H1 (cell line): ENCODE data around the gene SOS1. TPM values are rescaled to one million over a fixed set of nuclear protein-coding genes. Genes with fewer than 3 reads are reported as not detected.

Source experiments
- CTCF ChIA-PET: fragments of 300-600 bp; sonication (Branson Sonifier 250); formaldehyde crosslinking; loops from one replicate; lab custom pipeline; 2021; ENCODE audit not compliant: partially characterized antibody; lab: Charles Lee
- POLR2A ChIA-PET: fragments of 300-600 bp; sonication (Branson Sonifier 250); formaldehyde crosslinking; loops from one replicate; lab custom pipeline; 2021; ENCODE audit warnings: inconsistent platforms; ENCODE audit not compliant: partially characterized antibody; lab: Charles Lee
- DNase-seq, 2 experiments: peaks; one replicate each; pipeline versions ENCODE4 v3.0.0 to v3.0.0-alpha.2; 2010 to 2022; ENCODE audit warnings: low spot score in 2 of 2, low read depth in 1 of 2, mixed read lengths in 1 of 2
- FAIRE-seq: peaks from 2 replicates; lab custom pipeline; 2011; peaks lifted over from hg19 to GRCh38; lab: Jason Lieb, UNC
- H2AFZ ChIP-seq: 2 replicates; pipeline ENCODE4 v1.8.1; 2012; ENCODE audit warnings: low read length, inconsistent platforms
- H2AK5ac ChIP-seq: 2 replicates; pipeline ENCODE4 v1.6.1; 2013; ENCODE audit warnings: low read depth, low read length
- H2BK120ac ChIP-seq: replicated peaks from 2 replicates; pipeline ENCODE3; 2013; ENCODE audit warnings: low read depth, low read length, inconsistent platforms
- H2BK12ac ChIP-seq: 2 replicates; pipeline ENCODE4 v1.6.1; 2013; ENCODE audit warnings: low read depth, low read length
- H2BK15ac ChIP-seq: 2 replicates; pipeline ENCODE4 v1.6.1; 2013; ENCODE audit warnings: low read length
- H2BK20ac ChIP-seq: 2 replicates; pipeline ENCODE4 v1.6.1; 2013; ENCODE audit warnings: low read length
- H2BK5ac ChIP-seq: 2 replicates; pipeline ENCODE4 v1.6.1; 2013; ENCODE audit warnings: low read depth, low read length
- H3K14ac ChIP-seq: 2 replicates; pipeline ENCODE4 v1.6.1; 2013; ENCODE audit warnings: inconsistent platforms; ENCODE audit not compliant: insufficient read length
- H3K18ac ChIP-seq: 2 replicates; pipeline ENCODE4 v1.6.1; 2013; ENCODE audit warnings: low read length; ENCODE audit errors: extremely low read depth
- H3K23ac ChIP-seq: 2 replicates; pipeline ENCODE4 v1.6.1; 2013; ENCODE audit warnings: inconsistent platforms; ENCODE audit not compliant: insufficient read length
- H3K23me2 ChIP-seq: 2 replicates; pipeline ENCODE4 v1.6.1; 2013; ENCODE audit warnings: low read depth, low read length
- H3K27ac ChIP-seq: 2 replicates; pipeline ENCODE4 v1.6.1; 2011; ENCODE audit warnings: low read depth, low read length, inconsistent platforms
- H3K27me3 ChIP-seq, 4 experiments: replicated peaks in 1 of 4; 1 replicate in 1 of 4; 2 replicates in 3 of 4; pipeline versions ENCODE4 v1.6.1 to v1.8.1; 2011 to 2013; ENCODE audit warnings: low read length in 3 of 4, mild to moderate bottlenecking in 3 of 4, inconsistent platforms in 2 of 4, mixed read lengths in 2 of 4, moderate library complexity in 1 of 4; ENCODE audit not compliant: control insufficient read depth in 3 of 4, insufficient read depth in 3 of 4; ENCODE audit errors: extremely low read depth in 1 of 4
- H3K36me3 ChIP-seq, 4 experiments: 2 replicates each; pipeline versions ENCODE4 v1.6.1 to v1.8.1; 2011 to 2013; ENCODE audit warnings: mild to moderate bottlenecking in 4 of 4, low read length in 3 of 4, moderate library complexity in 2 of 4, control low read depth in 1 of 4, inconsistent platforms in 1 of 4; ENCODE audit not compliant: insufficient read depth in 4 of 4, control insufficient read depth in 2 of 4
- H3K4ac ChIP-seq: replicated peaks from 2 replicates; pipeline ENCODE3; 2013; ENCODE audit warnings: low read length, low read depth, mixed read lengths, inconsistent platforms; ENCODE audit not compliant: insufficient read length
- H3K4me1 ChIP-seq, 4 experiments: replicated peaks in 1 of 4; 1 replicate in 1 of 4; 2 replicates in 3 of 4; pipeline versions ENCODE4 v1.6.1 to v1.8.1; 2011 to 2013; ENCODE audit warnings: low read length in 3 of 4, inconsistent platforms in 2 of 4, mixed read lengths in 1 of 4; ENCODE audit not compliant: insufficient read depth in 4 of 4, control insufficient read depth in 3 of 4
- H3K4me2 ChIP-seq, 2 experiments: 2 replicates each; pipeline versions ENCODE4 v1.6.1 to v1.8.1; 2011 to 2013; ENCODE audit warnings: low read depth in 2 of 2, low read length in 2 of 2, control low read depth in 1 of 2, inconsistent platforms in 1 of 2, mild to moderate bottlenecking in 1 of 2; ENCODE audit not compliant: insufficient read depth in 1 of 2
- H3K4me3 ChIP-seq, 4 experiments: fragments of 200-600, 300-600 bp in 1 of 4; sonication (generic), shearing (Covaris generic), sonication (Bioruptor Twin) in 1 of 4; 2 replicates each; pipeline versions ENCODE4 v1.5.1 to v1.8.1; 2011 to 2016; ENCODE audit warnings: low read length in 4 of 4, low read depth in 3 of 4, control low read depth in 2 of 4, inconsistent platforms in 2 of 4, mild to moderate bottlenecking in 2 of 4, mixed read lengths in 1 of 4, moderate library complexity in 1 of 4; ENCODE audit not compliant: insufficient read depth in 2 of 4; ENCODE audit errors: extremely low read depth in 1 of 4
- H3K56ac ChIP-seq: replicated peaks from 2 replicates; pipeline ENCODE3; 2013; ENCODE audit warnings: low read depth, mild to moderate bottlenecking, mixed read lengths, low read length, inconsistent platforms; ENCODE audit not compliant: insufficient read length
- H3K79me1 ChIP-seq: 2 replicates; pipeline ENCODE4 v1.6.1; 2013; ENCODE audit warnings: low read depth, low read length, control low read depth
- H3K79me2 ChIP-seq, 2 experiments: 2 replicates each; pipeline versions ENCODE4 v1.6.1 to v1.8.1; 2012 to 2013; ENCODE audit warnings: low read length in 2 of 2, mild to moderate bottlenecking in 2 of 2, inconsistent platforms in 1 of 2; ENCODE audit not compliant: insufficient read depth in 2 of 2, control insufficient read depth in 1 of 2
- H3K9ac ChIP-seq, 4 experiments: replicated peaks in 1 of 4; 1 replicate in 1 of 4; 2 replicates in 3 of 4; pipeline versions ENCODE4 v1.6.1 to v1.8.1; 2011 to 2013; ENCODE audit warnings: low read depth in 3 of 4, low read length in 3 of 4, control low read depth in 2 of 4, mild to moderate bottlenecking in 2 of 4, moderate library complexity in 2 of 4, inconsistent platforms in 1 of 4; ENCODE audit errors: extremely low read depth in 1 of 4
- H3K9me3 ChIP-seq, 2 experiments: 2 replicates each; pipeline versions ENCODE4 v1.6.1 to v1.8.1; 2012 to 2013; ENCODE audit warnings: mild to moderate bottlenecking in 2 of 2, moderate library complexity in 2 of 2, control low read depth in 1 of 2, inconsistent platforms in 1 of 2, low read depth in 1 of 2, low read length in 1 of 2, mixed read lengths in 1 of 2; ENCODE audit not compliant: insufficient read depth in 2 of 2
- H4K20me1 ChIP-seq, 2 experiments: replicated peaks in 1 of 2; 2 replicates each; pipeline versions ENCODE3 to v1.8.1; 2011 to 2013; ENCODE audit warnings: inconsistent platforms in 2 of 2, low read length in 2 of 2, mild to moderate bottlenecking in 1 of 2; ENCODE audit not compliant: insufficient read depth in 2 of 2, control insufficient read depth in 1 of 2
- H4K5ac ChIP-seq: 2 replicates; pipeline ENCODE4 v1.6.1; 2013; ENCODE audit warnings: low read length, low read depth, mixed read lengths, inconsistent platforms; ENCODE audit not compliant: insufficient read length
- H4K8ac ChIP-seq: 2 replicates; pipeline ENCODE4 v1.8.0; 2013; ENCODE audit warnings: mild to moderate bottlenecking, moderate library complexity, low read length, inconsistent platforms; ENCODE audit not compliant: insufficient read depth; ENCODE audit errors: extremely low read depth
- H4K91ac ChIP-seq: replicated peaks from 2 replicates; pipeline ENCODE3; 2013; ENCODE audit warnings: low read length, mixed read lengths, inconsistent platforms; ENCODE audit not compliant: insufficient read length
- TAF1 ChIP-seq: IDR thresholded peaks from 2 replicates; pipeline ENCODE4 v1.6.1; 2011; ENCODE audit warnings: mild to moderate bottlenecking, low read depth, low read length
- TAF7 ChIP-seq: optimal IDR thresholded peaks from 2 replicates; pipeline ENCODE3; 2011; ENCODE audit warnings: low read depth, mild to moderate bottlenecking, inconsistent platforms, low read length, moderate library complexity, borderline replicate concordance
- WGBS, 2 experiments: shearing (Covaris generic) in 1 of 2; methylation state at CpG; one replicate each; pipeline versions ENCODE4 v1.1.6 to v1.1.7; 2013 to 2015; ENCODE audit warnings: low lambda C conversion rate in 2 of 2, mixed read lengths in 2 of 2, inconsistent platforms in 1 of 2, low coverage in 1 of 2, missing lambda C conversion rate in 1 of 2; ENCODE audit not compliant: insufficient replicate concordance in 2 of 2, insufficient coverage in 1 of 2, insufficient read length in 1 of 2; ENCODE audit errors: extremely low coverage in 1 of 2, missing lambda C conversion rate in 1 of 2; 5-methylcytosine and 5-hydroxymethylcytosine counted together
- polyA plus RNA-seq, 7 experiments: library from polyadenylated mRNA; depleted of rRNA in 3 of 7; stranded (reverse) in 5 of 7; unstranded in 2 of 7; fragments of >200 nt in 5 of 7; fragments of 200-250 nt in 2 of 7; gene quantifications; 1 replicate in 5 of 7; 2 replicates in 1 of 7; 4 replicates in 1 of 7; pipeline versions ENCODE4 v1.2.1 to v1.2.3, GENCODE V29; 2011 to 2013; ENCODE audit warnings: missing spikeins in 2 of 7, mixed read lengths in 2 of 7
- total RNA-seq: library from RNA; stranded (reverse); fragmentation: NEBNext Ultra II Directional; extraction: Animal tissue kit (Norgen Biotek cat#: 25700); gene quantifications from 2 replicates; pipeline ENCODE4 v1.2.1, GENCODE V29; 2021

SOS1 gene
- total and polyA plus RNA-seq, 2 of the 8 experiments (the other 6 are each of a cell fraction or from before 2014, with no cell fraction given), result 25.7 to 27.0 TPM

GRCh38 chr2:39115556-39115955 is 5.3 kb downstream of the SOS1 start:
- H4K20me1 ChIP-seq, result peaks cover 2% of the 10 kb centered on the region in 2 experiments
- CTCF ChIA-PET, result no interaction called here
- no peak overlapping the region for H3K56ac ChIP-seq
- WGBS, 2 experiments, result 88% methylated on average over 1 of the region's 1 CpG; no CpG with 5 or more reads in 1 of the 2 experiments
- no peak overlapping the region for H4K5ac ChIP-seq
- H3K9ac ChIP-seq, result no peak overlapping the region
- no peak overlapping the region for H3K4me2 ChIP-seq
- peaks cover 0 to 2% (median 0%) of the 10 kb centered on the region in 4 experiments; a peak in 3 of 7 replicates for H3K4me1 ChIP-seq
- no peak overlapping the region for H2AK5ac ChIP-seq
- H2BK5ac ChIP-seq, result no peak overlapping the region
- FAIRE-seq (no peak), DNase-seq (no peak)
- H3K79me2 ChIP-seq, result peaks cover 15 to 92% of the 10 kb centered on the region in 2 experiments
- peaks cover 4% of the 10 kb centered on the region for H3K23me2 ChIP-seq
- peaks cover 0 to 11% (median 0%) of the 10 kb centered on the region in 4 experiments; a peak in 2 of 8 replicates for H3K36me3 ChIP-seq
- no peak overlapping the region for H3K27ac ChIP-seq
- H2AFZ ChIP-seq, result no peak overlapping the region
- H3K4me3 ChIP-seq, result no peak overlapping the region
- no peak overlapping the region for H3K18ac ChIP-seq
- no peak overlapping the region for H3K14ac ChIP-seq
- no peaks in the 10 kb centered on the region for H3K27me3 ChIP-seq
- POLR2A ChIA-PET, result no interaction called here
- H3K23ac ChIP-seq, result no peak overlapping the region
- no peak overlapping the region for H2BK20ac ChIP-seq
- TF ChIP-seq TAF7 (no peak), TAF1 (no peak)
- no peak overlapping the region for H4K91ac ChIP-seq
- H3K79me1 ChIP-seq, result peaks cover 10% of the 10 kb centered on the region
- no peak overlapping the region for H2BK120ac ChIP-seq
- no peak overlapping the region for H2BK12ac ChIP-seq
- no peak overlapping the region for H3K4ac ChIP-seq
- H2BK15ac ChIP-seq, result no peak overlapping the region
- no peaks in the 10 kb centered on the region for H3K9me3 ChIP-seq
- H4K8ac ChIP-seq, result no peak overlapping the region
